GM12878 (cell line): Measurements from ENCODE around the gene SIK3. TPM values are rescaled to one million over a fixed set of nuclear protein-coding genes. Genes with fewer than 3 reads are reported as not detected.

ENCODE experiments used
- ATAC-seq: fragments of 200-7000 bp; cut with Tn5 transposase; 3 replicates; pipeline ENCODE4 v1.9.1; 2020; ENCODE audit warnings: mild to moderate bottlenecking, moderate library complexity
- BruUV-seq: library from RNA; stranded (reverse); fragments of 400-500 nt; replicated peaks from 2 replicates; lab custom pipeline; 2021; lab: Mats Ljungman, UMichigan
- CTCF ChIA-PET: fragments of 300-600 bp; sonication (Branson Sonifier 250); formaldehyde crosslinking; extraction: SDS; loops from one replicate; lab custom pipeline; 2021; ENCODE audit warnings: inconsistent platforms; lab: Yijun Ruan, JAX
- POLR2A ChIA-PET: fragments of 350-600 bp; formaldehyde crosslinking; extraction: SDS; loops from one replicate; lab custom pipeline; 2021; ENCODE audit warnings: inconsistent platforms; lab: Charles Lee
- RAD21 ChIA-PET: fragments of 300-600 bp; sonication (Branson Sonifier 250); formaldehyde crosslinking; loops from one replicate; lab custom pipeline; 2023; ENCODE audit warnings: antibody characterized with exemption; ENCODE audit not compliant: unreplicated experiment; lab: Charles Lee
- SMC1A ChIA-PET: fragments of 300-600 bp; sonication (Branson Sonifier 250); formaldehyde crosslinking; loops from one replicate; lab custom pipeline; 2023; ENCODE audit not compliant: unreplicated experiment, uncharacterized antibody; lab: Charles Lee
- DNase-seq: peaks from one replicate; pipeline ENCODE4 v3.0.0-alpha.2; 2011; ENCODE audit warnings: low read depth, low spot score
- FAIRE-seq: peaks from 3 replicates; lab custom pipeline; 2011; peaks lifted over from hg19 to GRCh38; lab: Jason Lieb, UNC
- H2AFZ ChIP-seq: 2 replicates; pipeline ENCODE4 v1.6.0; 2011; ENCODE audit warnings: low read depth, low read length, control low read depth; ENCODE audit not compliant: control insufficient read depth
- H3K27ac ChIP-seq: 2 replicates; pipeline ENCODE4 v1.5.1; 2011; ENCODE audit warnings: control low read depth; ENCODE audit not compliant: control insufficient read depth, insufficient read depth
- H3K27me3 ChIP-seq, 2 experiments: replicated peaks in 1 of 2; 2 replicates each; pipeline versions ENCODE4 v1.6.0 to v1.6.1; 2011; ENCODE audit warnings: low read length in 1 of 2; ENCODE audit not compliant: control insufficient read depth in 2 of 2, insufficient read depth in 2 of 2
- H3K36me3 ChIP-seq, 2 experiments: 2 replicates each; pipeline ENCODE4 v1.5.1; 2011; ENCODE audit warnings: low read length in 1 of 2; ENCODE audit not compliant: control insufficient read depth in 2 of 2, insufficient read depth in 2 of 2
- H3K4me1 ChIP-seq: 2 replicates; pipeline ENCODE4 v1.6.1; 2011; ENCODE audit warnings: mild to moderate bottlenecking, low read length, moderate library complexity, mixed read lengths; ENCODE audit not compliant: control insufficient read depth, insufficient read depth
- H3K4me2 ChIP-seq: 2 replicates; pipeline ENCODE4 v1.6.0; 2011; ENCODE audit warnings: control low read depth; ENCODE audit not compliant: control insufficient read depth, insufficient read depth
- H3K4me3 ChIP-seq: fragments of 200-600 bp; sonication (generic); 2 replicates; pipeline ENCODE4 v1.5.1; 2016
- H3K79me2 ChIP-seq: 2 replicates; pipeline ENCODE4 v1.6.0; 2011; ENCODE audit warnings: low read length; ENCODE audit not compliant: control insufficient read depth, insufficient read depth
- H3K9ac ChIP-seq: 2 replicates; pipeline ENCODE4 v1.8.0; 2011; ENCODE audit warnings: low read length, control low read depth, mixed read lengths; ENCODE audit not compliant: control insufficient read depth, insufficient read depth
- H3K9me3 ChIP-seq: replicated peaks from 3 replicates; pipeline ENCODE4 v1.5.1; 2011; ENCODE audit warnings: mild to moderate bottlenecking, low read length; ENCODE audit not compliant: control insufficient read depth, insufficient read depth
- H4K20me1 ChIP-seq: 2 replicates; pipeline ENCODE4 v1.6.0; 2011; ENCODE audit not compliant: control insufficient read depth, insufficient read depth
- CHD4 ChIP-seq: fragments of 200-600 bp; sonication (generic); IDR thresholded peaks from 2 replicates; pipeline ENCODE4 v1.6.1; 2016; ENCODE audit warnings: mild to moderate bottlenecking
- HDGF ChIP-seq: fragments of 450-650 bp; IDR thresholded peaks from 2 replicates; pipeline ENCODE4 v1.6.1; 2016; ENCODE audit warnings: antibody characterized with exemption
- MTA2 ChIP-seq: fragments of 450-650 bp; IDR thresholded peaks from 2 replicates; pipeline ENCODE4 v1.6.1; 2016; ENCODE audit warnings: low read depth, mild to moderate bottlenecking, moderate library complexity
- PML ChIP-seq: IDR thresholded peaks from 2 replicates; pipeline ENCODE4 v1.6.1; 2012; ENCODE audit warnings: low read length, inconsistent platforms
- POU2F2 ChIP-seq: IDR thresholded peaks from 3 replicates; pipeline ENCODE4 v1.6.1; 2011; ENCODE audit warnings: low read depth, mild to moderate bottlenecking, low read length, borderline replicate concordance
- SIN3A ChIP-seq: IDR thresholded peaks from 2 replicates; pipeline ENCODE4 v1.6.1; 2012; ENCODE audit warnings: low read depth, low read length, improper control_type of control experiment
- SP1 ChIP-seq: IDR thresholded peaks from one replicate; pipeline ENCODE4 v1.6.1; 2011; ENCODE audit warnings: low read depth, low read length
- SUZ12 ChIP-seq: fragments of 200-600 bp; sonication (generic); IDR thresholded peaks from one replicate; pipeline ENCODE4 v1.6.1; 2018; ENCODE audit warnings: antibody characterized with exemption, mild to moderate bottlenecking; ENCODE audit not compliant: unreplicated experiment
- WGBS: methylation state at CpG from one replicate; pipeline ENCODE4 v1.1.6; 2016; ENCODE audit warnings: low lambda C conversion rate; ENCODE audit not compliant: insufficient replicate concordance, insufficient coverage; ENCODE audit errors: missing lambda C conversion rate; 5-methylcytosine and 5-hydroxymethylcytosine counted together
- in situ Hi-C: fragments of 300-500 bp; cut with MboI; formaldehyde crosslinking; loops from 9 replicates; pipeline ENCODE4 v1.14.3; 2018; ENCODE audit warnings: mixed read lengths
- intact Hi-C: fragments of 100-400 bp; cut with micrococcal nuclease; formaldehyde crosslinking; loops from one replicate; pipeline ENCODE4 v1.14.2; 2022; ENCODE audit not compliant: unreplicated experiment
- polyA plus RNA-seq, 11 experiments: library from polyadenylated mRNA; depleted of rRNA in 4 of 11; unstranded in 6 of 11; stranded (reverse) in 5 of 11; fragments of >200 nt; fragmentation: Nextera tagmentation in 4 of 11; fragmentation: Illumina TruSeq in 1 of 11; extraction: Ambion mirVana in 4 of 11; extraction: Trizol in 1 of 11; gene quantifications; 1 replicate in 1 of 11; 2 replicates in 10 of 11; pipeline versions ENCODE4 v1.2.1 to v1.2.3, GENCODE V29; 2011 to 2016; ENCODE audit warnings: inconsistent platforms in 2 of 11, missing spikeins in 2 of 11, low read depth in 1 of 11
- total RNA-seq, 4 experiments: library from RNA; depleted of rRNA in 3 of 4; stranded (reverse); fragments of >200 nt in 3 of 4; fragmentation: Illumina TruSeq in 1 of 4; extraction: Trizol in 1 of 4; gene quantifications; 2 replicates each; pipeline versions ENCODE4 v1.2.1 to v1.2.3, GENCODE V29; 2013 to 2021
- TF ChIP-seq, protein P1 (sequence below): IDR thresholded peaks from 2 replicates; pipeline ENCODE4 v1.6.1; 2012; ENCODE audit warnings: improper control_type of control experiment, low read depth, low read length; ENCODE audit not compliant: insufficient replicate concordance

SIK3 gene
- total and polyA plus RNA-seq, 10 of the 15 experiments (the other 5 are each of a cell fraction or from before 2014, with no cell fraction given) = 2.5 to 31.9 (median 11.1) TPM

DNA sequence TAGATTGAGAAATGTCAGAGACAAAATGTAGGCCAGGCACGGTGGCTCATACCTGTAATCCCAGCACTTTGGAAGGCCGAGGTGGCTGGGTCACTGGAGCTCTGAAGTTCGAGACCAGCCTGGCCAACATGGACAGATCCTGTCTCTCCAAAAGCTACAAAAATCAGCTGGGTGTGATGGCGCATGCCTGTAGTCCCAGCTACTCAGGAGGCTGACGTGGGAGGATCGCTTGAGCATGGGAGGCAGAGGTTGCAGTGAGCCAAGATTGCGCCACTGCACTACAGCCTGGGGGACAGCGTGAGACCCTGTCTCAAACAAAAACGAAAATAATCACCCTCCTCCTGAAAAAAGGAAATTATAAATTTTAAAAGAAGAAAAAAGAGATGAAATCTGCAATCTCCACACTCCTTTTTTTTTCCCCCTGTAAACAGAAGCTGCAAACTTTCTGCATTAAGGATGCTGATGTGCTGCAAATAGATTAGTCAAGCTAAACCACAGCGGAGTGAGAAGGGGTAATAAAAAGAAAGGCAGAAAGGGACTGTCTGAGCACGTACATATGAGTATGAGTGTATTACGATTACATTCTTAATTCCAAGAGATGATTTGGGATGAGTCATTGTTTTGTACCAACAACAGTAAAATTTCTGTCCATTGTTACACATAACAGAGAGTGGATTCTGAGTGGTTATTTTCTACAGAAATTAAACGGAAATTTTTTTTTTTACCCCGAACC, 87.3 kb downstream of the SIK3 start:
- no peak overlapping the region for H2AFZ ChIP-seq
- no peak overlapping the region for H3K4me2 ChIP-seq
- POLR2A ChIA-PET = interaction anchor here (0.7 kb wide), 1 partner anchor 187 kb away, joined by 3 read pairs; no protein-coding TSS in a partner anchor
- no peaks in the 10 kb centered on the region for H4K20me1 ChIP-seq
- H3K4me1 ChIP-seq = peaks cover 9% of the 10 kb centered on the region; the same call in 1 of the 2 replicates
- in situ Hi-C loops = no loop called here
- intact Hi-C loops = no loop called here
- ATAC-seq = no peak
- no peak overlapping the region for H3K27ac ChIP-seq
- CTCF ChIA-PET = interaction anchor here (0.9 to 1.3 kb wide), 3 partner anchors 9 to 97 kb away, joined by 3 to 4 read pairs (median 3); no protein-coding TSS in a partner anchor
- DNase-seq = no peak
- peaks cover 1% of the 10 kb centered on the region for H3K79me2 ChIP-seq
- RAD21 ChIA-PET = no interaction called here
- SMC1A ChIA-PET = interaction anchor here (1.0 to 1.4 kb wide), 3 partner anchors 10 to 83 kb away, joined by 3 to 4 read pairs (median 3); no protein-coding TSS in a partner anchor
- FAIRE-seq = no peak
- H3K9me3 ChIP-seq = no peaks in the 10 kb centered on the region
- BruUV-seq = no TSS peak
- no peaks in the 10 kb centered on the region; a peak in 1 of 4 replicates for H3K36me3 ChIP-seq
- TF ChIP-seq SIN3A (no peak), POU2F2 (no peak), SP1 (no peak), PML (no peak), SUZ12 (no peak), HDGF (no peak), CHD4 (no peak), MTA2 (no peak)
- TF ChIP-seq, protein P1, sequence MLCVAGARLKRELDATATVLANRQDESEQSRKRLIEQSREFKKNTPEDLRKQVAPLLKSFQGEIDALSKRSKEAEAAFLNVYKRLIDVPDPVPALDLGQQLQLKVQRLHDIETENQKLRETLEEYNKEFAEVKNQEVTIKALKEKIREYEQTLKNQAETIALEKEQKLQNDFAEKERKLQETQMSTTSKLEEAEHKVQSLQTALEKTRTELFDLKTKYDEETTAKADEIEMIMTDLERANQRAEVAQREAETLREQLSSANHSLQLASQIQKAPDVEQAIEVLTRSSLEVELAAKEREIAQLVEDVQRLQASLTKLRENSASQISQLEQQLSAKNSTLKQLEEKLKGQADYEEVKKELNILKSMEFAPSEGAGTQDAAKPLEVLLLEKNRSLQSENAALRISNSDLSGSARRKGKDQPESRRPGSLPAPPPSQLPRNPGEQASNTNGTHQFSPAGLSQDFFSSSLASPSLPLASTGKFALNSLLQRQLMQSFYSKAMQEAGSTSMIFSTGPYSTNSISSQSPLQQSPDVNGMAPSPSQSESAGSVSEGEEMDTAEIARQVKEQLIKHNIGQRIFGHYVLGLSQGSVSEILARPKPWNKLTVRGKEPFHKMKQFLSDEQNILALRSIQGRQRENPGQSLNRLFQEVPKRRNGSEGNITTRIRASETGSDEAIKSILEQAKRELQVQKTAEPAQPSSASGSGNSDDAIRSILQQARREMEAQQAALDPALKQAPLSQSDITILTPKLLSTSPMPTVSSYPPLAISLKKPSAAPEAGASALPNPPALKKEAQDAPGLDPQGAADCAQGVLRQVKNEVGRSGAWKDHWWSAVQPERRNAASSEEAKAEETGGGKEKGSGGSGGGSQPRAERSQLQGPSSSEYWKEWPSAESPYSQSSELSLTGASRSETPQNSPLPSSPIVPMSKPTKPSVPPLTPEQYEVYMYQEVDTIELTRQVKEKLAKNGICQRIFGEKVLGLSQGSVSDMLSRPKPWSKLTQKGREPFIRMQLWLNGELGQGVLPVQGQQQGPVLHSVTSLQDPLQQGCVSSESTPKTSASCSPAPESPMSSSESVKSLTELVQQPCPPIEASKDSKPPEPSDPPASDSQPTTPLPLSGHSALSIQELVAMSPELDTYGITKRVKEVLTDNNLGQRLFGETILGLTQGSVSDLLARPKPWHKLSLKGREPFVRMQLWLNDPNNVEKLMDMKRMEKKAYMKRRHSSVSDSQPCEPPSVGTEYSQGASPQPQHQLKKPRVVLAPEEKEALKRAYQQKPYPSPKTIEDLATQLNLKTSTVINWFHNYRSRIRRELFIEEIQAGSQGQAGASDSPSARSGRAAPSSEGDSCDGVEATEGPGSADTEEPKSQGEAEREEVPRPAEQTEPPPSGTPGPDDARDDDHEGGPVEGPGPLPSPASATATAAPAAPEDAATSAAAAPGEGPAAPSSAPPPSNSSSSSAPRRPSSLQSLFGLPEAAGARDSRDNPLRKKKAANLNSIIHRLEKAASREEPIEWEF = no peak
- 72% methylated on average over 14 of the region's 14 CpGs for whole genome bisulfite sequencing
- H3K9ac ChIP-seq = no peak overlapping the region
- no peaks in the 10 kb centered on the region for H3K27me3 ChIP-seq
- no peak overlapping the region for H3K4me3 ChIP-seq
